ENCODE measurements around the gene BET1L. TPM values are rescaled to one million over a fixed set of nuclear protein-coding genes. Genes with fewer than 3 reads are reported as not detected.

The BET1L gene, protein sequence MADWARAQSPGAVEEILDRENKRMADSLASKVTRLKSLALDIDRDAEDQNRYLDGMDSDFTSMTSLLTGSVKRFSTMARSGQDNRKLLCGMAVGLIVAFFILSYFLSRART
- polyA plus RNA-seq (2012; ENCODE audit: insufficient read length, low read depth), result 95.5 TPM

DNA sequence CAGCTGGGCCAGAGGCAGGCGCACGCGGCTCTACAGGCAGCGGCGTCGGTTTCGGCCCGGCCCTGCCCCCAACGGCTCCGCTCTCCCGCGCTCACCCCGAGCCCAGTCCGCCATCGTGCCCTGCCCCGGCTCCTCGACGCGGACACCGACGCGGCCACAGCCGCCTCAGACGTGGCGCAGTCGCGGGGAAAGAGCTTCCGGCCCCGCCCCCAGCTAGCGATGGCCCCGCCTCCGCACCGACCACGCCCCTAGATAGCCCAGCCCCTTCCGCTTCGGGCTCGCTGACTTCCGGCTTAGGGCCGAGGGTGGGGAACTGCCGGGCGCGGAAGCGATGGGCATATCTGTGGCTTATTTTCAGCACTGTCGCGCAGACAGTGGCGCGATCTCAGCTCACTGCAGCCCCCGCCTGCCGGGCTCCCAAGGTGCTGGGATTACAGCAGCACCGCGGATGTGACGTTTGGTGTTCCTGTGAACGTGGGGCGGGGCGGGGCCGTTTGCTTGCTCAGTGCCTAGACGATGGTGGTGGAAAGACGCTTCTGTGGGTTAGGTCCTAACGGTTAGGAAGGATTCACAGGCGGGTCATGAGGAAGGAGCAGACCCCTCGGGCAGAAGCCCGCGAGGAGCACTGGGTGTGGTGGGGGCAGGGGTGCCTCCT lies at the start of gene BET1L, which contains the start of gene RIC8A:
Gene BET1L (minus strand): TSS at position 192 of the 655 bp plus-strand sequence. CDS start 78 bp downstream, at position 114.
Gene RIC8A (plus strand): TSS at position 501 of the 655 bp plus-strand sequence. CDS start 1,147 bp downstream, outside the sequence.
- no peak for TF ChIP-seq FOXP2 (optimal IDR thresholded peaks at IDR 0.05; ENCODE audit: borderline replicate concordance, extremely low read depth, extremely low read length, insufficient read depth)
- TF ChIP-seq, protein P1, sequence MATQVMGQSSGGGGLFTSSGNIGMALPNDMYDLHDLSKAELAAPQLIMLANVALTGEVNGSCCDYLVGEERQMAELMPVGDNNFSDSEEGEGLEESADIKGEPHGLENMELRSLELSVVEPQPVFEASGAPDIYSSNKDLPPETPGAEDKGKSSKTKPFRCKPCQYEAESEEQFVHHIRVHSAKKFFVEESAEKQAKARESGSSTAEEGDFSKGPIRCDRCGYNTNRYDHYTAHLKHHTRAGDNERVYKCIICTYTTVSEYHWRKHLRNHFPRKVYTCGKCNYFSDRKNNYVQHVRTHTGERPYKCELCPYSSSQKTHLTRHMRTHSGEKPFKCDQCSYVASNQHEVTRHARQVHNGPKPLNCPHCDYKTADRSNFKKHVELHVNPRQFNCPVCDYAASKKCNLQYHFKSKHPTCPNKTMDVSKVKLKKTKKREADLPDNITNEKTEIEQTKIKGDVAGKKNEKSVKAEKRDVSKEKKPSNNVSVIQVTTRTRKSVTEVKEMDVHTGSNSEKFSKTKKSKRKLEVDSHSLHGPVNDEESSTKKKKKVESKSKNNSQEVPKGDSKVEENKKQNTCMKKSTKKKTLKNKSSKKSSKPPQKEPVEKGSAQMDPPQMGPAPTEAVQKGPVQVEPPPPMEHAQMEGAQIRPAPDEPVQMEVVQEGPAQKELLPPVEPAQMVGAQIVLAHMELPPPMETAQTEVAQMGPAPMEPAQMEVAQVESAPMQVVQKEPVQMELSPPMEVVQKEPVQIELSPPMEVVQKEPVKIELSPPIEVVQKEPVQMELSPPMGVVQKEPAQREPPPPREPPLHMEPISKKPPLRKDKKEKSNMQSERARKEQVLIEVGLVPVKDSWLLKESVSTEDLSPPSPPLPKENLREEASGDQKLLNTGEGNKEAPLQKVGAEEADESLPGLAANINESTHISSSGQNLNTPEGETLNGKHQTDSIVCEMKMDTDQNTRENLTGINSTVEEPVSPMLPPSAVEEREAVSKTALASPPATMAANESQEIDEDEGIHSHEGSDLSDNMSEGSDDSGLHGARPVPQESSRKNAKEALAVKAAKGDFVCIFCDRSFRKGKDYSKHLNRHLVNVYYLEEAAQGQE (IDR thresholded peaks at IDR 0.05; ENCODE audit: insufficient read depth in 1 of 2, low read depth in 2 of 2, low read length in 2 of 2), result peak in 1 of 2 experiments; percentile 72; a peak in 2 of 4 replicates
- TF ChIP-seq SIN3A (IDR thresholded peaks at IDR 0.05; ENCODE audit: borderline replicate concordance, insufficient read depth, low read length), result peak; percentile 41; the same call in 1 of the 2 replicates
- peak; percentile 99 for TF ChIP-seq TAF1 (IDR thresholded peaks at IDR 0.05; ENCODE audit: borderline replicate concordance, insufficient read depth, low read length)
- TF ChIP-seq POLR2AphosphoS5 (IDR thresholded peaks at IDR 0.05; ENCODE audit: low read depth, low read length), result peak; percentile 71; the same call in 1 of the 2 replicates

DNA sequence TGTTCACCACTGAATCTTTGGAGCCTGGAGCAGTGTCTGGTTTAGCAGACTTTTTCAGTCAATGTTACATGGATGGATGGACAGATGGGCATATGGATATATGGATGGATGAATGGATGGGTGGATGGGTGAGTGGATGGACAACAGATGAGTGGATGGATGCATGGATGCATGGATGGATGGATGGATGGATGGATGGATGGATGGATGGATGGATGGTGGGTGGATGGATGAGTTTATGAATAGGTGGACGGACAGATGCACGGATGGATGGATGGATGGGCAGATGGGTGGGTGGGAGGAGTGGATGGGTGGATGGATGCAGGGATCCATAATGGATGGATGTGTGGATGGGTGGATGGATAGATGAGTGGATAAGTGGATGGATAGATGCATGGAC lies 48.6 kb upstream of the BET1L start:
- no peak for TF ChIP-seq POLR2AphosphoS5 (IDR thresholded peaks at IDR 0.05; ENCODE audit: low read depth, low read length)
- no peak for TF ChIP-seq TAF1 (IDR thresholded peaks at IDR 0.05; ENCODE audit: borderline replicate concordance, insufficient read depth, low read length)
- TF ChIP-seq FOXP2 (optimal IDR thresholded peaks at IDR 0.05; ENCODE audit: borderline replicate concordance, extremely low read depth, extremely low read length, insufficient read depth), result no peak
- no peak for TF ChIP-seq SIN3A (IDR thresholded peaks at IDR 0.05; ENCODE audit: borderline replicate concordance, insufficient read depth, low read length)
- TF ChIP-seq, protein P1 (IDR thresholded peaks at IDR 0.05; ENCODE audit: insufficient read depth in 1 of 2, low read depth in 2 of 2, low read length in 2 of 2), result no peak

DNA sequence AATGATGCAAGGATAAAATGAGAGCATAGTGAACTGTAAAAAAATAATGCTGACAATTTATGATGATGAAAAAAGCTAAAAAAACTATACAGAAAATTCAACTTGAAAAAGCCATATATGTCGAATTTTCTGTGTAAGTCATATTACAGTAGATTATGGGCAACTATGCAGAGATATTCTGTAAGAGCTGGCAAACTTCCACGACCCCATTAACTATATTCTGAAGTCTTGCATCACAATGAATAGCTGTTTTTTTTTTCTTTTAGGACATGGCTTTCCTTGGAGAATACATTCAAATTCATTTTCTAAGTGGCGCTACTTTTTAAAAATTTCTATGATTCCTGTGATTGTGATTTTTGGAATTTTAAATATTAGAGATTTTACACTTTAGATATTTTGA lies 48.0 kb upstream of the BET1L start:
- no peak for TF ChIP-seq POLR2AphosphoS5 (IDR thresholded peaks at IDR 0.05; ENCODE audit: low read depth, low read length)
- no peak for TF ChIP-seq TAF1 (IDR thresholded peaks at IDR 0.05; ENCODE audit: borderline replicate concordance, insufficient read depth, low read length)
- TF ChIP-seq SIN3A (IDR thresholded peaks at IDR 0.05; ENCODE audit: borderline replicate concordance, insufficient read depth, low read length), result no peak
- TF ChIP-seq FOXP2 (optimal IDR thresholded peaks at IDR 0.05; ENCODE audit: borderline replicate concordance, extremely low read depth, extremely low read length, insufficient read depth), result no peak
- TF ChIP-seq, protein P1 (IDR thresholded peaks at IDR 0.05; ENCODE audit: insufficient read depth in 1 of 2, low read depth in 2 of 2, low read length in 2 of 2), result no peak

DNA sequence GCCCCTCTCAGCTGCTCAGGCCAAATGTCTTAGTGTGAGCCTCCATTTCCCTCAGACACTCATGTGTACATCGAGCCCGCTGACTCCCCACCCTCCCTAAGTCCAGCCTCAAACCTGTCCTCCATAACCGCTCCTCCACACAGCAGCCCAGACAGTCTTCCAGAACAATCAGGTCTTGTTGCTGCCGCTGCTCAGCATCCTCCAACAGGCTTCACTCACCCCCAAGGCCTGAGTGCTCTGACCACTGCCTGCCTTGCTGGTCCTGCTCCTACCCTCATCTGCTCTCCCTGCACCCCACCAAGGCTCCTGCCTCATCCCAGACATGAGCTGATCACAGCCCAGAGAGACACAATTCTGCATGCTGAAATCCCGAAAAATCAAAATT lies 46.7 kb upstream of the BET1L start:
- TF ChIP-seq TAF1 (IDR thresholded peaks at IDR 0.05; ENCODE audit: borderline replicate concordance, insufficient read depth, low read length) (no peak), POLR2AphosphoS5 (IDR thresholded peaks at IDR 0.05; ENCODE audit: low read depth, low read length) (no peak), SIN3A (IDR thresholded peaks at IDR 0.05; ENCODE audit: borderline replicate concordance, insufficient read depth, low read length) (no peak), FOXP2 (optimal IDR thresholded peaks at IDR 0.05; ENCODE audit: borderline replicate concordance, extremely low read depth, extremely low read length, insufficient read depth) (no peak)
- TF ChIP-seq, protein P1 (IDR thresholded peaks at IDR 0.05; ENCODE audit: insufficient read depth in 1 of 2, low read depth in 2 of 2, low read length in 2 of 2), result no peak

Data from PFSK-1 (cell line).